Measurements from ENCODE around the gene UVRAG. TPM values are rescaled to one million over a fixed set of nuclear protein-coding genes. Genes with fewer than 3 reads are reported as not detected.

UVRAG gene
- total and polyA plus RNA-seq, 4 donors, result 8.7 to 53.2 (median 18.3) TPM

DNA sequence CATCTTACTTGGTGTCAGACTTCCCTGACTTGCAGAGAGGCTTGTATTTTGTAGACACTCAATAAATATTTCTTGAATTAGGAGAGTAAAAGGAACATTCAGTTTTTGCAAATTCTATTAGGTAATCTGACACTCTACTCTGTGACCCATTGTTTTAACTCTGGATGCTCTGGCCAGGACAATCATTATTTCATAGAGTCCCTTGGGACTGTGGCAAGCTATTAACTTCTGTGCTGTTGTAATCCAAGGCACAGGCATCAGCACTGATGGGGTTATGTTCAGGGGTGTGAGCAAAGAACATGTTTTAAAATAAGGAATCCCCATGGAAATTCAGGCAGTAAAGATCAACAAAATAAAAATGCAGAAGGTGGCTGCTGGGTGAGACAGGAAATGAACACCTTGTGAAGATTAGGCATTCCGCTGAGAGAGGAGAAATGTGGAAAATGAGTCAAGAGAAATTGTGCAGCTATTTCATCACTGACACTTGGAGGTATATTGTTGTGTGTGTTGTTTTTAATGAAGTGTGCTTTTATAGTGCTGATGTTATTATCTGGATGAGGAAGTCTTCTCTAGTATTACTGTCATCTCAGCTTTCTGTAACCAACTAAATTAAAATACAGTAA is 216.1 kb downstream of the UVRAG start:
- H3K9me3 ChIP-seq (ENCODE audit: control insufficient read depth in 4 of 4, insufficient read depth in 3 of 4, low read length in 3 of 4), result no peaks in the 10 kb centered on the region
- H3K4me1 ChIP-seq (ENCODE audit: control insufficient read depth in 5 of 5, insufficient read depth in 5 of 5, low read length in 5 of 5), result peaks cover 0 to 18% (median 0%) of the 10 kb centered on the region in 5 donors
- TF ChIP-seq, protein P1, sequence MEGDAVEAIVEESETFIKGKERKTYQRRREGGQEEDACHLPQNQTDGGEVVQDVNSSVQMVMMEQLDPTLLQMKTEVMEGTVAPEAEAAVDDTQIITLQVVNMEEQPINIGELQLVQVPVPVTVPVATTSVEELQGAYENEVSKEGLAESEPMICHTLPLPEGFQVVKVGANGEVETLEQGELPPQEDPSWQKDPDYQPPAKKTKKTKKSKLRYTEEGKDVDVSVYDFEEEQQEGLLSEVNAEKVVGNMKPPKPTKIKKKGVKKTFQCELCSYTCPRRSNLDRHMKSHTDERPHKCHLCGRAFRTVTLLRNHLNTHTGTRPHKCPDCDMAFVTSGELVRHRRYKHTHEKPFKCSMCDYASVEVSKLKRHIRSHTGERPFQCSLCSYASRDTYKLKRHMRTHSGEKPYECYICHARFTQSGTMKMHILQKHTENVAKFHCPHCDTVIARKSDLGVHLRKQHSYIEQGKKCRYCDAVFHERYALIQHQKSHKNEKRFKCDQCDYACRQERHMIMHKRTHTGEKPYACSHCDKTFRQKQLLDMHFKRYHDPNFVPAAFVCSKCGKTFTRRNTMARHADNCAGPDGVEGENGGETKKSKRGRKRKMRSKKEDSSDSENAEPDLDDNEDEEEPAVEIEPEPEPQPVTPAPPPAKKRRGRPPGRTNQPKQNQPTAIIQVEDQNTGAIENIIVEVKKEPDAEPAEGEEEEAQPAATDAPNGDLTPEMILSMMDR (IDR thresholded peaks at IDR 0.05; ENCODE audit: control extremely low read depth, extremely low read depth), result no peak
- DNase-seq (peak in 1 of 3 donors; percentile 17), ATAC-seq (ENCODE audit: insufficient read depth, low FRiP score) (no peak)
- H3K9ac ChIP-seq (ENCODE audit: insufficient read depth in 1 of 2, low read length in 2 of 2), result no peak overlapping the region
- no peak overlapping the region for H3K4me3 ChIP-seq
- H3K36me3 ChIP-seq (ENCODE audit: control insufficient read depth in 4 of 4, insufficient read depth in 4 of 4, low read length in 4 of 4), result peaks cover 0 to 7% (median 0%) of the 10 kb centered on the region in 4 donors
- 85 to 91% methylated on average over 1 of the region's 1 CpG for WGBS, 2 donors
- no peak overlapping the region for H3K27ac ChIP-seq (ENCODE audit: low read depth in 1 of 2, low read length in 1 of 2)
- no peaks in the 10 kb centered on the region for H3K27me3 ChIP-seq (ENCODE audit: control insufficient read depth in 3 of 3, insufficient read depth in 3 of 3, low read length in 2 of 3)

DNA sequence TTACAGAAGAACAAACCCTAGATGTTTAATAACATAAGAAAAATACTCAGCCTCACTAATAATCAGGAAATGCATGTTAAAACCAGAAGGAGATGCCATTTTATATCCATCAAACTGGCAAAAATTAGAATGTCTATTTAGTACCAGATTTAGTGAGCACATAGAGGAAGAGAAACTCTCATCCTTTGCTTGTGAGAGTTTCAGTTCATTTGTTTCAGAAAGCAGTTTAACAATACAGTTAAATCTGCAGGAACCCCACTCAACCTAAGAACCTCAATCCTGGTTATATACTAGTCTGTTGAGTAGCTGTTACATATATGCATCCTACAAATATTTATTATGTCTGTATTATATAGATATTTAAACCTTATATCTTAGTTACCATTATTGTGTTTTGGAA is 218.7 kb downstream of the UVRAG start:
- Histone ChIP-seq H3K27me3 (ENCODE audit: control insufficient read depth in 3 of 3, insufficient read depth in 3 of 3, low read length in 2 of 3) (no peaks in the 10 kb centered on the region), H3K9ac (ENCODE audit: insufficient read depth in 1 of 2, low read length in 2 of 2) (no peak overlapping the region), H3K36me3 (ENCODE audit: control insufficient read depth in 4 of 4, insufficient read depth in 4 of 4, low read length in 4 of 4) (peaks cover 0 to 7% (median 0%) of the 10 kb centered on the region in 4 donors), H3K27ac (ENCODE audit: low read depth in 1 of 2, low read length in 1 of 2) (no peak overlapping the region), H3K4me3 (no peak overlapping the region), H3K9me3 (ENCODE audit: control insufficient read depth in 4 of 4, insufficient read depth in 3 of 4, low read length in 3 of 4) (no peaks in the 10 kb centered on the region), H3K4me1 (ENCODE audit: control insufficient read depth in 5 of 5, insufficient read depth in 5 of 5, low read length in 5 of 5) (peaks cover 0 to 13% (median 0%) of the 10 kb centered on the region in 5 donors)
- TF ChIP-seq, protein P1 (IDR thresholded peaks at IDR 0.05; ENCODE audit: control extremely low read depth, extremely low read depth), result no peak
- no peak for ATAC-seq (ENCODE audit: insufficient read depth, low FRiP score)
- no peak for DNase-seq

DNA sequence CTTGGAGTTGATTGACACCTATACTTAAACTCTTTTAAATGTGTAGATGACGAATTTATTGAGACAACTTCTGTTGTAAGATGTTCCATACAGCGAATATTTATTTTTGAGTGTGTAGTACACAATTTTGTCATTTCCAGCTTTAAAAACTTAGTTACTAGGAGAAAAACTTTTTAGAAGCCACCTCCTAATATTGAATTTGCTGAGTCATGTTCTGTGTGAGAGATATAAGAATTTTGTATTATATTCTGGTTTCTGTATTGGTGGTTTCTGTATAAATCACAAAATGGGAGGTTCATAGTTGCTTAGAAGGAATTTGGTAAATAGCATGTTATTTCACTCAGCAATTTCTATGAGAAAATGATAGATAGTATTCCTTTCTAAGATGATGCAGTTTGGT is 220.0 kb downstream of the UVRAG start:
- 96 to 98% methylated on average over 2 of the region's 2 CpGs for WGBS, 2 donors
- Histone ChIP-seq H3K27ac (ENCODE audit: low read depth in 1 of 2, low read length in 1 of 2) (no peak overlapping the region), H3K36me3 (ENCODE audit: control insufficient read depth in 4 of 4, insufficient read depth in 4 of 4, low read length in 4 of 4) (no peaks in the 10 kb centered on the region), H3K9me3 (ENCODE audit: control insufficient read depth in 4 of 4, insufficient read depth in 3 of 4, low read length in 3 of 4) (no peaks in the 10 kb centered on the region), H3K4me1 (ENCODE audit: control insufficient read depth in 5 of 5, insufficient read depth in 5 of 5, low read length in 5 of 5) (peaks cover 0 to 13% (median 0%) of the 10 kb centered on the region in 5 donors), H3K9ac (ENCODE audit: insufficient read depth in 1 of 2, low read length in 2 of 2) (no peak overlapping the region), H3K27me3 (ENCODE audit: control insufficient read depth in 3 of 3, insufficient read depth in 3 of 3, low read length in 2 of 3) (no peaks in the 10 kb centered on the region), H3K4me3 (no peak overlapping the region)
- TF ChIP-seq, protein P1 (IDR thresholded peaks at IDR 0.05; ENCODE audit: control extremely low read depth, extremely low read depth), result no peak
- ATAC-seq (ENCODE audit: insufficient read depth, low FRiP score) (no peak), DNase-seq (no peak)

DNA sequence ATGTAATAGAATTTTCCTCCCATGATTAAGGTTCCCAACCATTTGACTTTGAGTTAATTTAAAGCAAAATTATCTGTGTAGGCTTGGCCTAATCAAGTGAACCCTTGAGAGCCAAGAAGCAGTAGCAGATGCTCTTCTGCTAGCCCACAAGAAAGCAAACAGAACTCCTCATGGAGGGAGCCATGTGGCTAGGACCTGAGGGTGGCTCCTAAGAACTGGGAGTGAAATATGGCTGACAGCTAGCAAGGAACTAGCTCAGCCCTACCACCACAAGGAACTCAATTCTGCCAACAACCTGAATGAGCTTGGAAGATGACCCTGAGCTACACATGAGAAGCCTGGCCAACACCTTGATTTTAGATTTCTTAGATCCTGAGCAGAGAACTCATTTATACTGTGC is 223.6 kb downstream of the UVRAG start:
- no peaks in the 10 kb centered on the region for H3K4me1 ChIP-seq (ENCODE audit: control insufficient read depth in 5 of 5, insufficient read depth in 5 of 5, low read length in 5 of 5)
- no peaks in the 10 kb centered on the region for H3K27me3 ChIP-seq (ENCODE audit: control insufficient read depth in 3 of 3, insufficient read depth in 3 of 3, low read length in 2 of 3)
- TF ChIP-seq, protein P1 (IDR thresholded peaks at IDR 0.05; ENCODE audit: control extremely low read depth, extremely low read depth), result no peak
- H3K4me3 ChIP-seq, result no peak overlapping the region
- no peak overlapping the region for H3K27ac ChIP-seq (ENCODE audit: low read depth in 1 of 2, low read length in 1 of 2)
- peaks cover 0 to 2% (median 0%) of the 10 kb centered on the region in 4 donors for H3K9me3 ChIP-seq (ENCODE audit: control insufficient read depth in 4 of 4, insufficient read depth in 3 of 4, low read length in 3 of 4)
- DNase-seq, result no peak
- no peaks in the 10 kb centered on the region for H3K36me3 ChIP-seq (ENCODE audit: control insufficient read depth in 4 of 4, insufficient read depth in 4 of 4, low read length in 4 of 4)
- no peak overlapping the region for H3K9ac ChIP-seq (ENCODE audit: insufficient read depth in 1 of 2, low read length in 2 of 2)
- no peak for ATAC-seq (ENCODE audit: insufficient read depth, low FRiP score)

All from lung (tissue), 12 donors.